GM12892 (cell line): ENCODE measurements around the gene ARHGAP1.

Experiments
- POLR2A ChIP-seq: IDR thresholded peaks from 2 replicates; pipeline ENCODE4 v1.6.1; 2011; ENCODE audit warnings: low read depth, low read length, control low read depth
- POLR2AphosphoS5 ChIP-seq: IDR thresholded peaks from 2 replicates; pipeline ENCODE4 v1.6.1; 2011; ENCODE audit warnings: low read depth, low read length, control low read depth
- TAF1 ChIP-seq: IDR thresholded peaks from 2 replicates; pipeline ENCODE4 v1.6.1; 2011; ENCODE audit warnings: low read depth, mild to moderate bottlenecking, control low read depth, low read length, borderline replicate concordance

DNA sequence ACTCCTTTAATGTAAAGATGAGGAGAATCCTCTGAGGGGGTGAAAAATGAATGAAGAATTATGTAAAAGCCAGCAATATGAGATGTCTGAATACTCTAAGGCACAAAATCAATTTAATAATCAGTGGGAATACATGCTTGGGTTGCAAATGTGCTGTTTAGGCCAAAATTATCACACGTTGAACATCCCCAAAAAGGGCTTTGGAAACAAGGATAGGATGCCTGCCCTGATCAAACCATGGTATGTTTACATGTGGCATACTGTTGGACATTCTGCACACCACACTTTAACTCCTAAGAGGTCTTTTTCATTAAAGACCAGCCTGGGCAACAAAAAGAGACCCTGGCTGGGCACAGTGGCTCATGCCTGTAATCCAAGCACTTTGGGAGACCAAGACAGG is 44.9 kb upstream of the ARHGAP1 start:
- TF ChIP-seq TAF1 = no peak
- TF ChIP-seq POLR2A = no peak
- no peak for TF ChIP-seq POLR2AphosphoS5
